HepG2 (cell line): Measurements from ENCODE around the gene HEPACAM. TPM values are rescaled to one million over a fixed set of nuclear protein-coding genes. Genes with fewer than 3 reads are reported as not detected.

Experiments used
- ARID3A ChIP-seq: IDR thresholded peaks from 2 replicates; pipeline ENCODE4 v1.6.1; 2012; ENCODE audit warnings: low read depth, low read length, improper control_type of control experiment
- BORCS8-MEF2B ChIP-seq: sonication (generic); formaldehyde crosslinking; IDR thresholded peaks from 2 replicates; pipeline ENCODE4 v1.8.0; 2022; ENCODE audit warnings: mild to moderate bottlenecking, missing genetic modification reagents
- CEBPZ ChIP-seq: IDR thresholded peaks from 2 replicates; pipeline ENCODE4 v1.6.1; 2012; ENCODE audit warnings: low read length, improper control_type of control experiment
- GFI1 ChIP-seq: sonication (generic); formaldehyde crosslinking; IDR thresholded peaks from 2 replicates; pipeline ENCODE4 v1.5.0; 2020; ENCODE audit warnings: missing genetic modification reagents, mild to moderate bottlenecking, borderline replicate concordance
- HIC2 ChIP-seq: sonication (generic); formaldehyde crosslinking; IDR thresholded peaks from 2 replicates; pipeline ENCODE4 v1.9.0; 2022; ENCODE audit warnings: low read depth, missing genetic modification reagents
- KDM5B ChIP-seq: sonication (generic); formaldehyde crosslinking; IDR thresholded peaks from 2 replicates; pipeline ENCODE4 v1.4.0; 2020; ENCODE audit warnings: missing genetic modification reagents, mild to moderate bottlenecking, borderline replicate concordance
- MED1 ChIP-seq: sonication (generic); formaldehyde crosslinking; IDR thresholded peaks from 2 replicates; pipeline ENCODE4 v1.4.0; 2020; ENCODE audit warnings: missing genetic modification reagents
- MEIS2 ChIP-seq: sonication (generic); formaldehyde crosslinking; IDR thresholded peaks from 2 replicates; pipeline ENCODE4 v1.9.0; 2021; ENCODE audit warnings: mild to moderate bottlenecking, missing genetic modification reagents
- PRMT3 ChIP-seq: sonication (generic); formaldehyde crosslinking; IDR thresholded peaks from 2 replicates; pipeline ENCODE4 v1.8.1; 2022; ENCODE audit warnings: low read depth, mild to moderate bottlenecking, moderate library complexity, missing genetic modification reagents, borderline replicate concordance
- SAFB2 ChIP-seq: sonication (generic); formaldehyde crosslinking; IDR thresholded peaks from 2 replicates; pipeline ENCODE4 v1.5.1; 2020; ENCODE audit warnings: missing genetic modification reagents, low read depth, mild to moderate bottlenecking, borderline replicate concordance
- TARDBP ChIP-seq: sonication (generic); formaldehyde crosslinking; IDR thresholded peaks from 2 replicates; pipeline ENCODE4 v1.8.0; 2022; ENCODE audit warnings: mild to moderate bottlenecking, missing genetic modification reagents
- ZBTB7A ChIP-seq: sonication (generic); formaldehyde crosslinking; IDR thresholded peaks from 2 replicates; pipeline ENCODE4 v1.8.0; 2022; ENCODE audit warnings: mild to moderate bottlenecking, missing genetic modification reagents
- ZNF3 ChIP-seq: IDR thresholded peaks from 2 replicates; pipeline ENCODE4 v1.7.0; 2017; ENCODE audit warnings: inconsistent platforms
- ZNF431 ChIP-seq: sonication (generic); formaldehyde crosslinking; IDR thresholded peaks from 2 replicates; pipeline ENCODE4 v1.9.0; 2022; ENCODE audit warnings: missing genetic modification reagents, low read depth, mild to moderate bottlenecking, borderline replicate concordance
- ZNF790 ChIP-seq: sonication (generic); formaldehyde crosslinking; IDR thresholded peaks from 2 replicates; pipeline ENCODE4 v1.8.0; 2022; ENCODE audit warnings: missing genetic modification reagents, mild to moderate bottlenecking, borderline replicate concordance
- polyA plus RNA-seq, 8 experiments: library from polyadenylated mRNA; depleted of rRNA in 3 of 8; stranded (reverse) in 7 of 8; unstranded in 1 of 8; fragments of >200 nt; fragmentation: Illumina TruSeq in 4 of 8; extraction: Trizol in 4 of 8; gene quantifications; 2 replicates each; pipeline versions ENCODE4 v1.2.1 to v1.2.3, GENCODE V29; 2011 to 2016; ENCODE audit warnings: low read depth in 4 of 8, missing spikeins in 1 of 8, mixed read lengths in 1 of 8; ENCODE audit not compliant: insufficient read depth in 1 of 8
- total RNA-seq, 5 experiments: library from RNA; depleted of rRNA; stranded (reverse); fragments of >200 nt; fragmentation: Illumina TruSeq; extraction: Trizol; gene quantifications; 2 replicates each; pipeline ENCODE4 v1.2.3, GENCODE V29; 2016; ENCODE audit warnings: low read depth in 1 of 5
- TF ChIP-seq, protein P1 (sequence below): sonication (generic); formaldehyde crosslinking; IDR thresholded peaks from 2 replicates; pipeline ENCODE4 v1.4.0; 2020; ENCODE audit warnings: missing genetic modification reagents, borderline replicate concordance
- TF ChIP-seq, protein P2 (sequence below): sonication (generic); formaldehyde crosslinking; IDR thresholded peaks from 2 replicates; pipeline ENCODE4 v1.5.0; 2020; ENCODE audit warnings: missing genetic modification reagents

Gene HEPACAM
- total and polyA plus RNA-seq, 2 of the 13 experiments (the other 11 are each of a cell fraction or from before 2014, with no cell fraction given) = 66.9 to 121 TPM

- TF ChIP-seq BORCS8-MEF2B (peak; percentile 35; the same call in 1 of the 2 replicates), ZNF431 (CRISPR knock-in tag) (no peak), PRMT3 (CRISPR knock-in tag) (peak; percentile 14; the same call in 1 of the 2 replicates), KDM5B (CRISPR knock-in tag) (peak; percentile 57; the same call in 1 of the 2 replicates), ZNF3 (CRISPR knock-in tag) (no peak), TARDBP (CRISPR knock-in tag) (peak; percentile 69), ZNF790 (CRISPR knock-in tag) (0 out of 2 replicates have a peak, but pooled peaks have one; percentile 11), CEBPZ (no peak), ARID3A (no peak), SAFB2 (no peak), ZBTB7A (CRISPR knock-in tag) (peak; percentile 71; the same call in 1 of the 2 replicates), HIC2 (CRISPR knock-in tag) (peak; percentile 52), GFI1 (CRISPR knock-in tag) (peak; percentile 47; the same call in 1 of the 2 replicates), MEIS2 (CRISPR knock-in tag) (0 out of 2 replicates have a peak, but pooled peaks have one; percentile 43), MED1 (CRISPR knock-in tag) (peak; percentile 50)
- TF ChIP-seq, protein P1, sequence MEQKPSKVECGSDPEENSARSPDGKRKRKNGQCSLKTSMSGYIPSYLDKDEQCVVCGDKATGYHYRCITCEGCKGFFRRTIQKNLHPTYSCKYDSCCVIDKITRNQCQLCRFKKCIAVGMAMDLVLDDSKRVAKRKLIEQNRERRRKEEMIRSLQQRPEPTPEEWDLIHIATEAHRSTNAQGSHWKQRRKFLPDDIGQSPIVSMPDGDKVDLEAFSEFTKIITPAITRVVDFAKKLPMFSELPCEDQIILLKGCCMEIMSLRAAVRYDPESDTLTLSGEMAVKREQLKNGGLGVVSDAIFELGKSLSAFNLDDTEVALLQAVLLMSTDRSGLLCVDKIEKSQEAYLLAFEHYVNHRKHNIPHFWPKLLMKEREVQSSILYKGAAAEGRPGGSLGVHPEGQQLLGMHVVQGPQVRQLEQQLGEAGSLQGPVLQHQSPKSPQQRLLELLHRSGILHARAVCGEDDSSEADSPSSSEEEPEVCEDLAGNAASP (CRISPR knock-in tag) = peak; percentile 51; the same call in 1 of the 2 replicates
- TF ChIP-seq, protein P2, sequence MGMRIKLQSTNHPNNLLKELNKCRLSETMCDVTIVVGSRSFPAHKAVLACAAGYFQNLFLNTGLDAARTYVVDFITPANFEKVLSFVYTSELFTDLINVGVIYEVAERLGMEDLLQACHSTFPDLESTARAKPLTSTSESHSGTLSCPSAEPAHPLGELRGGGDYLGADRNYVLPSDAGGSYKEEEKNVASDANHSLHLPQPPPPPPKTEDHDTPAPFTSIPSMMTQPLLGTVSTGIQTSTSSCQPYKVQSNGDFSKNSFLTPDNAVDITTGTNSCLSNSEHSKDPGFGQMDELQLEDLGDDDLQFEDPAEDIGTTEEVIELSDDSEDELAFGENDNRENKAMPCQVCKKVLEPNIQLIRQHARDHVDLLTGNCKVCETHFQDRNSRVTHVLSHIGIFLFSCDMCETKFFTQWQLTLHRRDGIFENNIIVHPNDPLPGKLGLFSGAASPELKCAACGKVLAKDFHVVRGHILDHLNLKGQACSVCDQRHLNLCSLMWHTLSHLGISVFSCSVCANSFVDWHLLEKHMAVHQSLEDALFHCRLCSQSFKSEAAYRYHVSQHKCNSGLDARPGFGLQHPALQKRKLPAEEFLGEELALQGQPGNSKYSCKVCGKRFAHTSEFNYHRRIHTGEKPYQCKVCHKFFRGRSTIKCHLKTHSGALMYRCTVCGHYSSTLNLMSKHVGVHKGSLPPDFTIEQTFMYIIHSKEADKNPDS (CRISPR knock-in tag) = no peak
Measured at GRCh38 chr11:124875943-124876817, 59.7 kb downstream of the HEPACAM start (continued).
